Kidney epithelial cell (primary cell): ENCODE measurements around the gene CARD11. TPM values are rescaled to one million over a fixed set of nuclear protein-coding genes. Genes with fewer than 3 reads are reported as not detected.

Experiments
- DNase-seq: peaks from one replicate; pipeline ENCODE4 v3.0.0-alpha.2; 2010; ENCODE audit warnings: low read depth
- H3K27me3 ChIP-seq: 2 replicates; pipeline ENCODE4 v1.6.0; 2011; ENCODE audit warnings: low read length; ENCODE audit not compliant: control insufficient read depth, insufficient read depth
- H3K36me3 ChIP-seq: 2 replicates; pipeline ENCODE4 v1.5.1; 2011; ENCODE audit warnings: low read length; ENCODE audit not compliant: control insufficient read depth, insufficient read depth
- H3K4me3 ChIP-seq: 2 replicates; pipeline ENCODE4 v1.5.1; 2011; ENCODE audit warnings: low read depth, mild to moderate bottlenecking, control low read depth, low read length
- CTCF ChIP-seq: IDR thresholded peaks from 2 replicates; pipeline ENCODE4 v1.5.1; 2011; ENCODE audit warnings: mild to moderate bottlenecking, moderate library complexity, low read length, control low read depth, inconsistent platforms; ENCODE audit not compliant: insufficient read depth, poor library complexity, severe bottlenecking
- total RNA-seq: library from RNA; depleted of rRNA; stranded (reverse); fragments of >200 nt; gene quantifications from 2 replicates; pipeline ENCODE4 v1.2.3, GENCODE V29; 2015

The CARD11 gene
- total RNA-seq, 1 donor from 2014 or later, result 31.0 TPM

- Histone ChIP-seq H3K36me3 (no peaks in the 10 kb centered on the region), H3K4me3 (no peak overlapping the region), H3K27me3 (no peaks in the 10 kb centered on the region)
- no peak for DNase-seq
- no peak for TF ChIP-seq CTCF
These were observed 171.3 kb downstream of the CARD11 start for GRCh38 chr7:2872296-2872874.

- no peaks in the 10 kb centered on the region for H3K27me3 ChIP-seq
- H3K4me3 ChIP-seq, result no peak overlapping the region
- no peak for DNase-seq
- H3K36me3 ChIP-seq, result no peaks in the 10 kb centered on the region
- no peak for TF ChIP-seq CTCF
These were observed 173.2 kb downstream of the CARD11 start for GRCh38 chr7:2870471-2870931.

GRCh38 chr7:2869981-2870380 is 173.7 kb downstream of the CARD11 start:
- Histone ChIP-seq H3K27me3 (no peaks in the 10 kb centered on the region), H3K36me3 (no peaks in the 10 kb centered on the region), H3K4me3 (no peak overlapping the region)
- no peak for DNase-seq
- TF ChIP-seq CTCF, result no peak

- TF ChIP-seq CTCF, result no peak
- DNase-seq, result no peak
- Histone ChIP-seq H3K27me3 (no peaks in the 10 kb centered on the region), H3K4me3 (no peak overlapping the region), H3K36me3 (no peaks in the 10 kb centered on the region)
These were observed 177.1 kb downstream of the CARD11 start for GRCh38 chr7:2866601-2867000.

GRCh38 chr7:2864999-2865670 is 178.5 kb downstream of the CARD11 start:
- Histone ChIP-seq H3K27me3 (no peaks in the 10 kb centered on the region), H3K36me3 (no peaks in the 10 kb centered on the region), H3K4me3 (no peak overlapping the region)
- no peak for DNase-seq
- peak; percentile 86 for TF ChIP-seq CTCF
